Esophagus muscularis mucosa (tissue), 4 donors: Measurements from ENCODE around the gene PITPNB. TPM values are rescaled to one million over a fixed set of nuclear protein-coding genes. Genes with fewer than 3 reads are reported as not detected.

Experiments used
- DNase-seq: peaks from one replicate; pipeline ENCODE4 v3.0.0-alpha.2; 2017; ENCODE audit errors: extremely low spot score
- H3K27ac ChIP-seq, 4 donors: fragments of 200-600 bp; sonication (generic); replicated peaks in 1 of 4; 1 replicate in 3 of 4; 2 replicates in 1 of 4; pipeline ENCODE4 v1.5.1; 2016 to 2019; ENCODE audit warnings: mild to moderate bottlenecking in 1 of 4
- H3K27me3 ChIP-seq, 4 donors: fragments of 200-600 bp; sonication (generic); one replicate each; pipeline versions ENCODE4 v1.5.1 to v1.6.0; 2016 to 2019
- H3K36me3 ChIP-seq, 4 donors: fragments of 200-600 bp; sonication (generic); one replicate each; pipeline ENCODE4 v1.5.1; 2016 to 2019
- H3K4me1 ChIP-seq, 4 donors: fragments of 200-600 bp; sonication (generic); one replicate each; pipeline ENCODE4 v1.5.1; 2016 to 2019
- H3K4me3 ChIP-seq, 4 donors: fragments of 200-600 bp; sonication (generic); 1 replicate in 2 of 4; 2 replicates in 2 of 4; pipeline ENCODE4 v1.5.1; 2016 to 2019; ENCODE audit warnings: mild to moderate bottlenecking in 4 of 4, moderate library complexity in 1 of 4
- H3K9me3 ChIP-seq, 4 donors: fragments of 200-600 bp; sonication (generic); 1 replicate in 3 of 4; 2 replicates in 1 of 4; pipeline ENCODE4 v1.5.1; 2016 to 2019
- EP300 ChIP-seq: sonication (generic); formaldehyde crosslinking; IDR thresholded peaks from one replicate; pipeline ENCODE4 v1.6.1; 2017; ENCODE audit warnings: antibody characterized with exemption
- POLR2A ChIP-seq: fragments of 450-650 bp; IDR thresholded peaks from one replicate; pipeline ENCODE4 v1.6.1; 2017; ENCODE audit warnings: antibody characterized with exemption, moderate library complexity, mild to moderate bottlenecking, low read depth
- POLR2AphosphoS5 ChIP-seq, 2 donors: sonication (generic); formaldehyde crosslinking; IDR thresholded peaks; one replicate each; pipeline ENCODE4 v1.6.1; 2017; ENCODE audit warnings: antibody characterized with exemption in 2 of 2
- WGBS: methylation state at CpG from one replicate; pipeline ENCODE4 v1.1.5; 2018; 5-methylcytosine and 5-hydroxymethylcytosine counted together
- intact Hi-C: fragments of 100-400 bp; cut with DNase I; formaldehyde crosslinking; loops from one replicate; pipeline ENCODE4 v1.15.1; 2023
- total RNA-seq, 4 donors: library from RNA; depleted of rRNA; stranded (reverse); fragments of >200 nt; gene quantifications; one replicate each; pipeline versions ENCODE4 v1.1.0 to v1.2.1, GENCODE V29; 2016
- TF ChIP-seq, protein P1 (sequence below), 3 experiments: fragments of 200-600 bp in 2 of 3; fragments of 450-650 bp in 1 of 3; sonication (generic) in 2 of 3; IDR thresholded peaks; one replicate each; pipeline ENCODE4 v1.5.1; 2017 to 2019; ENCODE audit warnings: antibody characterized with exemption in 3 of 3, mild to moderate bottlenecking in 2 of 3, moderate library complexity in 1 of 3

The PITPNB gene
- total RNA-seq, 4 donors from 2014 or later = 70.3 to 99.7 (median 89.3) TPM

GRCh38 chr22:27880778-27881394 is 38.2 kb downstream of the PITPNB start:
- peaks cover 0 to 11% (median 6%) of the 10 kb centered on the region in 4 donors for H3K36me3 ChIP-seq
- peak overlapping the region in 3 of 4 donors; percentile 0 to 8 (median 8) for H3K4me3 ChIP-seq
- DNase-seq = no peak
- H3K4me1 ChIP-seq = peaks cover 63 to 97% (median 95%) of the 10 kb centered on the region in 4 donors
- no peak for TF ChIP-seq EP300
- no peak for TF ChIP-seq POLR2AphosphoS5 (IDR thresholded peaks at IDR 0.05)
- TF ChIP-seq, protein P1, sequence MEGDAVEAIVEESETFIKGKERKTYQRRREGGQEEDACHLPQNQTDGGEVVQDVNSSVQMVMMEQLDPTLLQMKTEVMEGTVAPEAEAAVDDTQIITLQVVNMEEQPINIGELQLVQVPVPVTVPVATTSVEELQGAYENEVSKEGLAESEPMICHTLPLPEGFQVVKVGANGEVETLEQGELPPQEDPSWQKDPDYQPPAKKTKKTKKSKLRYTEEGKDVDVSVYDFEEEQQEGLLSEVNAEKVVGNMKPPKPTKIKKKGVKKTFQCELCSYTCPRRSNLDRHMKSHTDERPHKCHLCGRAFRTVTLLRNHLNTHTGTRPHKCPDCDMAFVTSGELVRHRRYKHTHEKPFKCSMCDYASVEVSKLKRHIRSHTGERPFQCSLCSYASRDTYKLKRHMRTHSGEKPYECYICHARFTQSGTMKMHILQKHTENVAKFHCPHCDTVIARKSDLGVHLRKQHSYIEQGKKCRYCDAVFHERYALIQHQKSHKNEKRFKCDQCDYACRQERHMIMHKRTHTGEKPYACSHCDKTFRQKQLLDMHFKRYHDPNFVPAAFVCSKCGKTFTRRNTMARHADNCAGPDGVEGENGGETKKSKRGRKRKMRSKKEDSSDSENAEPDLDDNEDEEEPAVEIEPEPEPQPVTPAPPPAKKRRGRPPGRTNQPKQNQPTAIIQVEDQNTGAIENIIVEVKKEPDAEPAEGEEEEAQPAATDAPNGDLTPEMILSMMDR (IDR thresholded peaks at IDR 0.05) = peak; percentile 87 to 91 (median 87)
- TF ChIP-seq POLR2A = no peak
- H3K27ac ChIP-seq = peak overlapping the region; percentile 82 to 85 (median 84)
- no peaks in the 10 kb centered on the region for H3K9me3 ChIP-seq
- intact Hi-C loops = loop anchor here (5.0 kb wide), 1 partner anchor 36 kb away; the partner anchor contains the start of gene PITPNB
- no peaks in the 10 kb centered on the region for H3K27me3 ChIP-seq
- 18% methylated on average over 6 of the region's 6 CpGs for WGBS

- Histone ChIP-seq H3K27me3 (no peaks in the 10 kb centered on the region), H3K36me3 (peaks cover 0 to 11% (median 6%) of the 10 kb centered on the region in 4 donors), H3K4me1 (peaks cover 66 to 97% (median 96%) of the 10 kb centered on the region in 4 donors), H3K9me3 (no peaks in the 10 kb centered on the region), H3K27ac (peak overlapping the region; percentile 82 to 85 (median 84)), H3K4me3 (no peak overlapping the region)
- 94% methylated on average over 1 of the region's 1 CpG for WGBS
- intact Hi-C loops = loop anchor here (5.0 kb wide), 1 partner anchor 37 kb away; the partner anchor contains the start of gene PITPNB
- no peak for TF ChIP-seq EP300
- TF ChIP-seq POLR2A = no peak
- TF ChIP-seq POLR2AphosphoS5 (IDR thresholded peaks at IDR 0.05) = no peak
- TF ChIP-seq, protein P1 (IDR thresholded peaks at IDR 0.05) = peak; percentile 46 to 68 (median 64)
- no peak for DNase-seq
Observed at GRCh38 chr22:27879923-27880322, 39.1 kb downstream of the PITPNB start.

DNA sequence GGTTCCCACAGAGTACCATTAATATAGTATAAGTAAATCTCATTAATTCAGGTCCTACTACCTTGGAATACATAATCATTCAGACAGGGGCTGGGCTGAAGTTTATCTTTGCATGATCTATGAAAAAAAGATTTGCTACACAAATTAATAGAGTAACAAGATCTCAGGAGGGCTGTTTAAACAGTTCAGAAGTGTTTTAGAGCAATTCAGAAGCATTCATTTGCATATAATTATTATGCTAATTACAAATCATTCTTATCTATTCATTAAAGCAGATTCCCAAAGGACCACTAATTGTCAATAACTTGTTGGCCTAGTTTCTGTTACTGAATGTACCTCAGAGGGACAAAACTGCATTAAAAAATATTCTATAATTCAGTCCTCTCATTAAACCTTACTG is 40.5 kb downstream of the PITPNB start:
- H3K27me3 ChIP-seq = no peaks in the 10 kb centered on the region
- no peaks in the 10 kb centered on the region for H3K9me3 ChIP-seq
- H3K4me3 ChIP-seq = no peak overlapping the region
- DNase-seq = no peak
- TF ChIP-seq POLR2A = no peak
- TF ChIP-seq, protein P1 (IDR thresholded peaks at IDR 0.05) = no peak
- TF ChIP-seq POLR2AphosphoS5 (IDR thresholded peaks at IDR 0.05) = no peak
- TF ChIP-seq EP300 = no peak
- peaks cover 79 to 99% (median 97%) of the 10 kb centered on the region in 4 donors for H3K4me1 ChIP-seq
- peaks cover 0 to 3% (median under 1%) of the 10 kb centered on the region in 4 donors for H3K36me3 ChIP-seq
- peak overlapping the region; percentile 45 to 84 (median 74) for H3K27ac ChIP-seq
- intact Hi-C loops = no loop called here

DNA sequence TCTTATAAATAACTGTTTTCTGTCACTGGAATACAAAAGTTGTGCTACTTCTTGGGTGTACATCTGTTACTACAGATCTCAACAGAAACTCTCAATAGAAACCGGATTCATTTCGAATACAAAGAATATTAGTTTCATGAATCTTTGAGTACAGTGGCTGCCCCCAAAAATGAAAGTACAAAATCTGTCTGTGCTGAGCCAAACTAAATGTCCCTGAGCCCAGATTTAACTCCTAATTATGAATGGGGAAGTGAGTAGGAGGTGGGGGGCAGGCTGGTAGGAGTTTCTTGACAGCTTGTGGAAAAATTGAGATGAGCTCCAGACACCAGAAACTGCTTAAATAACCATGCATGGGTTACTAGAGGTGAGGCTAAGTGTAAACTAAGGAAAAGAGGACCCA is 41.6 kb downstream of the PITPNB start:
- peaks cover 90 to 100% (median 97%) of the 10 kb centered on the region in 4 donors for H3K4me1 ChIP-seq
- 38% methylated on average over 2 of the region's 2 CpGs for WGBS
- peak overlapping the region; percentile 45 to 85 (median 75) for H3K27ac ChIP-seq
- H3K27me3 ChIP-seq = no peaks in the 10 kb centered on the region
- intact Hi-C loops = no loop called here
- no peak for TF ChIP-seq POLR2A
- DNase-seq = no peak
- peak overlapping the region in 2 of 4 donors; percentile 2 to 5 for H3K4me3 ChIP-seq
- no peaks in the 10 kb centered on the region for H3K9me3 ChIP-seq
- H3K36me3 ChIP-seq = peaks cover 0 to 12% (median 6%) of the 10 kb centered on the region in 4 donors

GRCh38 chr22:27876684-27877083 is 42.4 kb downstream of the PITPNB start:
- H3K27ac ChIP-seq = peak overlapping the region; percentile 45 to 85 (median 75)
- WGBS = 29% methylated on average over 1 of the region's 1 CpG
- intact Hi-C loops = no loop called here
- TF ChIP-seq EP300 = no peak
- TF ChIP-seq, protein P1 (IDR thresholded peaks at IDR 0.05) = no peak
- peak in 1 of 2 donors; percentile 8 for TF ChIP-seq POLR2AphosphoS5 (IDR thresholded peaks at IDR 0.05)
- no peak for TF ChIP-seq POLR2A
- no peaks in the 10 kb centered on the region for H3K27me3 ChIP-seq
- peaks cover 83 to 94% (median 93%) of the 10 kb centered on the region in 4 donors for H3K4me1 ChIP-seq
- no peak for DNase-seq
- H3K4me3 ChIP-seq = no peak overlapping the region
- H3K36me3 ChIP-seq = peaks cover 6 to 20% (median 11%) of the 10 kb centered on the region in 4 donors
- H3K9me3 ChIP-seq = no peaks in the 10 kb centered on the region
